Neuronal stem cell (in vitro differentiated cells): ENCODE results near the gene CCL28.

Experiments used
- DNase-seq: peaks from one replicate; pipeline ENCODE4 v3.0.0-alpha.2; 2013; ENCODE audit warnings: low spot score
- H2AFZ ChIP-seq: one replicate; pipeline ENCODE4 v1.6.1; 2013; ENCODE audit warnings: mild to moderate bottlenecking, low read length, inconsistent platforms
- H2AK5ac ChIP-seq: 2 replicates; pipeline ENCODE4 v1.6.1; 2013; ENCODE audit warnings: low read depth, mild to moderate bottlenecking, inconsistent platforms, low read length, moderate library complexity, mixed read lengths
- H2BK120ac ChIP-seq: 2 replicates; pipeline ENCODE4 v1.6.1; 2013; ENCODE audit warnings: low read depth, mild to moderate bottlenecking, inconsistent platforms, low read length, moderate library complexity, mixed read lengths
- H2BK12ac ChIP-seq: one replicate; pipeline ENCODE4 v1.6.1; 2013; ENCODE audit warnings: low read length, inconsistent platforms
- H2BK15ac ChIP-seq: 2 replicates; pipeline ENCODE4 v1.6.1; 2013; ENCODE audit warnings: mild to moderate bottlenecking, low read length, inconsistent platforms, mixed read lengths
- H2BK5ac ChIP-seq: one replicate; pipeline ENCODE4 v1.6.1; 2013; ENCODE audit warnings: inconsistent platforms, mild to moderate bottlenecking, low read length, moderate library complexity
- H3K14ac ChIP-seq: one replicate; pipeline ENCODE4 v1.6.1; 2013; ENCODE audit warnings: low read length, inconsistent platforms
- H3K18ac ChIP-seq: 2 replicates; pipeline ENCODE4 v1.6.1; 2013; ENCODE audit warnings: low read length, inconsistent platforms
- H3K23ac ChIP-seq: 2 replicates; pipeline ENCODE4 v1.6.1; 2013; ENCODE audit warnings: low read depth, mild to moderate bottlenecking, mixed read lengths, low read length, inconsistent platforms; ENCODE audit not compliant: poor library complexity
- H3K27ac ChIP-seq: replicated peaks from 3 replicates; pipeline ENCODE4 v1.5.1; 2013; ENCODE audit warnings: low read length, inconsistent platforms
- H3K27me3 ChIP-seq, 3 experiments: 2 replicates each; pipeline ENCODE4 v1.6.1; 2013; ENCODE audit warnings: low read length in 3 of 3, mild to moderate bottlenecking in 2 of 3, inconsistent platforms in 1 of 3, low read depth in 1 of 3, mixed read lengths in 1 of 3, moderate library complexity in 1 of 3; ENCODE audit not compliant: control insufficient read depth in 3 of 3, insufficient read depth in 3 of 3
- H3K36me3 ChIP-seq, 2 donors: replicated peaks in 1 of 2; 2 replicates each; pipeline ENCODE4 v1.6.1; 2013; ENCODE audit warnings: low read length in 2 of 2; ENCODE audit not compliant: control insufficient read depth in 2 of 2, insufficient read depth in 2 of 2
- H3K4ac ChIP-seq: 2 replicates; pipeline ENCODE4 v1.6.1; 2013; ENCODE audit warnings: inconsistent platforms, mild to moderate bottlenecking, low read length, moderate library complexity
- H3K4me1 ChIP-seq, 2 donors: 1 replicate in 1 of 2; 2 replicates in 1 of 2; pipeline ENCODE4 v1.6.1; 2013; ENCODE audit warnings: low read length in 2 of 2, low read depth in 1 of 2; ENCODE audit not compliant: control insufficient read depth in 2 of 2, insufficient read depth in 1 of 2
- H3K4me2 ChIP-seq: one replicate; pipeline ENCODE4 v1.6.1; 2013; ENCODE audit warnings: mild to moderate bottlenecking, low read length, inconsistent platforms; ENCODE audit not compliant: insufficient read depth, poor library complexity, severe bottlenecking
- H3K4me3 ChIP-seq, 2 donors: 2 replicates each; pipeline ENCODE4 v1.5.1; 2013; ENCODE audit warnings: low read length in 2 of 2, mild to moderate bottlenecking in 2 of 2, inconsistent platforms in 1 of 2, moderate library complexity in 1 of 2
- H3K79me1 ChIP-seq: one replicate; pipeline ENCODE4 v1.6.1; 2013; ENCODE audit warnings: low read depth, mild to moderate bottlenecking, inconsistent platforms, low read length, moderate library complexity
- H3K9ac ChIP-seq: one replicate; pipeline ENCODE4 v1.6.1; 2013; ENCODE audit warnings: mild to moderate bottlenecking, low read depth, low read length, inconsistent platforms; ENCODE audit not compliant: poor library complexity
- H3K9me3 ChIP-seq, 2 donors: replicated peaks in 1 of 2; 2 replicates each; pipeline versions ENCODE3 to v1.6.1; 2013; ENCODE audit warnings: low read length in 2 of 2, mild to moderate bottlenecking in 2 of 2, inconsistent platforms in 1 of 2, low read depth in 1 of 2, mixed read lengths in 1 of 2, moderate library complexity in 1 of 2; ENCODE audit not compliant: control insufficient read depth in 2 of 2, insufficient read depth in 1 of 2
- H4K8ac ChIP-seq: one replicate; pipeline ENCODE4 v1.6.1; 2013; ENCODE audit warnings: low read depth, mild to moderate bottlenecking, inconsistent platforms, low read length, moderate library complexity
- H4K91ac ChIP-seq: one replicate; pipeline ENCODE4 v1.6.1; 2013; ENCODE audit warnings: low read length, low read depth, mild to moderate bottlenecking, inconsistent platforms; ENCODE audit not compliant: poor library complexity
- WGBS, 2 donors: extraction: QIAGEN DNeasy Blood & Tissue Kit; methylation state at CpG; one replicate each; pipeline ENCODE4 v1.1.7; 2013; ENCODE audit warnings: missing lambda C conversion rate in 2 of 2, mixed read lengths in 1 of 2; ENCODE audit not compliant: insufficient read length in 2 of 2, insufficient replicate concordance in 1 of 2; ENCODE audit errors: extremely low coverage in 2 of 2; 5-methylcytosine and 5-hydroxymethylcytosine counted together

CCL28 gene

DNA sequence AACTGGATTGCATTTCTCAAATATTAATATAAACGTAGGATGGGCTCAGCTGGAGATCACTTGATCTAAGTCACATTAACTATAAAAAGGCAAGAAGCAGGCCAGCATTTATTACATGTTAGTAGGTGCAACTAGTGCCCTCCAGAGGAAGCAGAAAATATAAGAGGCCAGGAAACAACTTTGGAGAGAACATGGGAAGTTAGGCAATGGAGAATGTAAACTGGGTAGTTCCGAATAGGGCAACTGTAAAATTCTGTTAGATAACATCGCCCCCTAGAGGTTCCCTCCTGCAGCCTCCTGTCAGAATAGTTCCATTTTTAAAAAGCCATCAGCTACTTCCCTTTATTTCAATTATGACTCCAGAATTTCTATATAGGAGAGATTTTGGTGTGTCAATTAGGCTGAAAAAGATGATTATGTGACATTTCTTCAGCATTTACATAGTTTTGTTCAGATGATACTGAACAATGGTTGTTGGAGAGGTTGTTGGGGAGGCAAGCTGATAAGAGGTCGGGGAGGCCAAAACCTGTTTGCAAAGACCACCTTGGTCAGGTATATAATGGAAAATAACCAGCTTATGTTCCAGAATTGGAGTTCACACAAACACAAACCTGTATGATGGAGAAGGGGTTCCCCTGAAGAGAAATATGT, 22.4 kb downstream of the CCL28 start:
- Histone ChIP-seq H3K79me1 (no peaks in the 10 kb centered on the region), H3K23ac (no peak overlapping the region), H3K18ac (no peak overlapping the region), H3K14ac (no peak overlapping the region), H2BK120ac (no peak overlapping the region), H2BK12ac (no peak overlapping the region), H3K4ac (no peak overlapping the region), H3K9me3 (no peaks in the 10 kb centered on the region), H3K27me3 (peaks cover 0 to 7% (median 0%) of the 10 kb centered on the region in 3 experiments), H3K4me1 (no peaks in the 10 kb centered on the region), H3K4me2 (no peak overlapping the region), H3K27ac (no peak overlapping the region), H2BK15ac (no peak overlapping the region), H2BK5ac (no peak overlapping the region), H3K36me3 (no peaks in the 10 kb centered on the region), H4K91ac (no peak overlapping the region), H2AFZ (no peak overlapping the region), H3K4me3 (no peak overlapping the region), H2AK5ac (no peak overlapping the region), H3K9ac (no peak overlapping the region), H4K8ac (no peak overlapping the region)
- DNase-seq, result peak; percentile 58
- WGBS, 2 donors, result no CpG with 5 or more reads among the region's 4 CpGs

- H3K18ac ChIP-seq, result no peak overlapping the region
- no peak overlapping the region for H3K14ac ChIP-seq
- no peak for DNase-seq
- H3K4me3 ChIP-seq, result no peak overlapping the region
- H3K4ac ChIP-seq, result no peak overlapping the region
- no peaks in the 10 kb centered on the region for H3K4me1 ChIP-seq
- no peaks in the 10 kb centered on the region for H3K36me3 ChIP-seq
- no peak overlapping the region for H3K23ac ChIP-seq
- H2AK5ac ChIP-seq, result no peak overlapping the region
- no peaks in the 10 kb centered on the region for H3K27me3 ChIP-seq
- no peak overlapping the region for H4K8ac ChIP-seq
- H3K9me3 ChIP-seq, result no peaks in the 10 kb centered on the region
- no peak overlapping the region for H2BK15ac ChIP-seq
- no peak overlapping the region for H3K9ac ChIP-seq
- H2BK12ac ChIP-seq, result no peak overlapping the region
- H3K27ac ChIP-seq, result no peak overlapping the region
- no peaks in the 10 kb centered on the region for H3K79me1 ChIP-seq
- H2BK5ac ChIP-seq, result no peak overlapping the region
- no peak overlapping the region for H3K4me2 ChIP-seq
- no peak overlapping the region for H4K91ac ChIP-seq
- no CpG with 5 or more reads among the region's 3 CpGs for WGBS, 2 donors
- H2BK120ac ChIP-seq, result no peak overlapping the region
- no peak overlapping the region for H2AFZ ChIP-seq
Measured at GRCh38 chr5:43386960-43387362, 25.2 kb downstream of the CCL28 start.

DNA sequence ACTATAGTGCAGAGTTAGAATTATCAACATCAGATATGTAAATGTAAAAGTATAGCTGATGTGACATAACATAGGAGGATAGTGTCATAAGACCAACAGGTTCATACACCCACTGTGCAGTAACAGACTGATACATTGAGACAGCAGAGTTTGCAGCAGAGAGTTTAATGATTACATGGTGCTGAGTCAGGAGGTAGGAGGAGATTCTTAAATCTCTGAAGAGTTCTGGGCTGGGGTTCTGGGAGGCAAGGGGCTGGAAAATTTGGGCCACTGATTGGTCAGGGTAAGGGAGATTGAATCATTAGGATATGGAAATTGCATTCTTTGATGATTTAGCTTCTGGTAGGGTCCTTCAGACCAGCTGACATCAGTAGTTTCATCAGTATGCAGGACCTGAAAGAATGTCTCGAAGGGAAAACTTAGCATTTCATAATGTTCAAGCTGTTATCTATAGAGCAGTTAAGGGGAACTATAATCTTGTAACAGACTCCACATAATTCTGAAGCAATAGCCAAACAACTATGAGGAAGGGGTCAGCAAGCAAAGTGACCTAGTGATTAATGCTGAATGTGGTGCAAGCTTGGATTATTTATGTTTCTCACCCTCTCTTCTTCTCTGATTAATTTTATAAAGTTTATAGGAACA, 35.6 kb downstream of the CCL28 start:
- H3K18ac ChIP-seq, result no peak overlapping the region
- no peak overlapping the region for H3K23ac ChIP-seq
- no peak overlapping the region for H2AFZ ChIP-seq
- no peak overlapping the region for H3K9ac ChIP-seq
- no peak overlapping the region for H2AK5ac ChIP-seq
- H2BK15ac ChIP-seq, result no peak overlapping the region
- H3K27me3 ChIP-seq, result no peaks in the 10 kb centered on the region
- no peak overlapping the region for H4K8ac ChIP-seq
- H3K4me1 ChIP-seq, result no peaks in the 10 kb centered on the region
- H3K36me3 ChIP-seq, result no peaks in the 10 kb centered on the region
- DNase-seq, result no peak
- peaks cover 0 to 4% of the 10 kb centered on the region in 2 donors for H3K9me3 ChIP-seq
- H3K14ac ChIP-seq, result no peak overlapping the region
- H3K4me3 ChIP-seq, result no peak overlapping the region
- no peak overlapping the region for H2BK12ac ChIP-seq
- H3K27ac ChIP-seq, result no peak overlapping the region
- no peaks in the 10 kb centered on the region for H3K79me1 ChIP-seq
- H3K4ac ChIP-seq, result no peak overlapping the region
- H3K4me2 ChIP-seq, result no peak overlapping the region
- no CpG with 5 or more reads among the region's 1 CpG for WGBS, 2 donors
- H2BK120ac ChIP-seq, result no peak overlapping the region
- H2BK5ac ChIP-seq, result no peak overlapping the region
- no peak overlapping the region for H4K91ac ChIP-seq

DNA sequence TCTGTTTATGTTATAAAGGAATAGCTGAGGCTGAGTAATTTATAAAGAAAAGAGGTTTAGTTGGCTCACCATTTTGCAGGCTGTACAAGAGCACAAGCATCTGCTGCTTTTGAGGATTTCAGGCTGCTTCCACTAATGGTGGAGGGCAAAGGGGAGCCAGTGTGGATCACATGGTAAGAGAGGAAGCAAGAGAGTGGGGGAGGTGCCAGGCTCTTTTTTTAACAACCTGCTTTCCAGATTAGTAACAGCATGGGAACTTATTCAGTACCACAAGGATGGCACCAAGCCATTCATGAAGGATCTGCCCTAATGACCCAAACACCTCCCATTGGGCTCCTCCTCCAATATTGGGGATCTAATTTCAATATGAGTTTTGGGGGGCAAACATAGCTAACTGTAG, 40.4 kb downstream of the CCL28 start:
- no peak overlapping the region for H3K4ac ChIP-seq
- H2BK5ac ChIP-seq, result no peak overlapping the region
- no peak overlapping the region for H3K4me2 ChIP-seq
- H3K27me3 ChIP-seq, result no peaks in the 10 kb centered on the region
- no peak overlapping the region for H2BK120ac ChIP-seq
- H2AFZ ChIP-seq, result no peak overlapping the region
- H3K23ac ChIP-seq, result no peak overlapping the region
- no peak overlapping the region for H2AK5ac ChIP-seq
- H4K8ac ChIP-seq, result no peak overlapping the region
- no peak overlapping the region for H3K4me3 ChIP-seq
- no peak overlapping the region for H3K9ac ChIP-seq
- no peaks in the 10 kb centered on the region for H3K36me3 ChIP-seq
- H3K79me1 ChIP-seq, result peaks cover 1% of the 10 kb centered on the region
- H3K27ac ChIP-seq, result no peak overlapping the region
- H3K18ac ChIP-seq, result no peak overlapping the region
- H2BK12ac ChIP-seq, result no peak overlapping the region
- no peak overlapping the region for H3K14ac ChIP-seq
- no peak for DNase-seq
- H4K91ac ChIP-seq, result no peak overlapping the region
- no peak overlapping the region for H2BK15ac ChIP-seq
- no peaks in the 10 kb centered on the region for H3K4me1 ChIP-seq
- peaks cover 5 to 6% of the 10 kb centered on the region in 2 donors for H3K9me3 ChIP-seq
